K562 (cell line): ENCODE data around the gene ZNF593OS. TPM values are rescaled to one million over a fixed set of nuclear protein-coding genes. Genes with fewer than 3 reads are reported as not detected.

ENCODE experiments used
- ATAC-seq: fragments of 200-7000 bp; cut with Tn5 transposase; 3 replicates; pipeline ENCODE4 v1.9.1; 2020; ENCODE audit warnings: moderate library complexity
- BruUV-seq: library from RNA; stranded (reverse); fragments of 400-500 nt; replicated peaks from 2 replicates; lab custom pipeline; 2021; lab: Mats Ljungman, UMichigan
- CTCF ChIA-PET: fragments of 300-600 bp; formaldehyde crosslinking; extraction: SDS; loops from one replicate; lab custom pipeline; 2021; ENCODE audit warnings: low intra/inter-chr PET ratio; lab: Yijun Ruan, JAX
- POLR2A ChIA-PET: fragments of 300-600, 350-650 bp; sonication (Branson Sonifier 250); formaldehyde crosslinking; extraction: SDS; loops from one replicate; lab custom pipeline; 2021; ENCODE audit warnings: antibody characterized with exemption, inconsistent platforms; lab: Yijun Ruan, JAX
- DNase-seq, 4 experiments: peaks; one replicate each; pipeline versions ENCODE4 v3.0.0 to v3.0.0-alpha.2; 2011 to 2018; ENCODE audit warnings: low spot score in 3 of 4, mixed read lengths in 3 of 4; ENCODE audit errors: extremely low read depth in 1 of 4
- FAIRE-seq: peaks from 2 replicates; lab custom pipeline; 2011; peaks lifted over from hg19 to GRCh38; lab: Jason Lieb, UNC
- H2AFZ ChIP-seq: 2 replicates; pipeline ENCODE4 v1.6.0; 2011; ENCODE audit warnings: low read depth, low read length, control low read depth, inconsistent platforms
- H3K27ac ChIP-seq: fragments of 200-600 bp; 3 replicates; pipeline ENCODE4 v1.8.0; 2011; ENCODE audit warnings: low read depth, mild to moderate bottlenecking, control low read depth, inconsistent platforms, low read length, moderate library complexity, mixed read lengths; ENCODE audit errors: extremely low read depth
- H3K27me3 ChIP-seq, 2 experiments: fragments of 300-600 bp in 1 of 2; 2 replicates in 1 of 2; 3 replicates in 1 of 2; pipeline versions ENCODE4 v1.6.0 to v1.8.0; 2011; ENCODE audit warnings: inconsistent platforms in 2 of 2, low read length in 2 of 2, mild to moderate bottlenecking in 1 of 2, mixed read lengths in 1 of 2, moderate library complexity in 1 of 2; ENCODE audit not compliant: control insufficient read depth in 2 of 2, insufficient read depth in 2 of 2
- H3K36me3 ChIP-seq: fragments of 300-600 bp; 3 replicates; pipeline ENCODE4 v1.8.0; 2011; ENCODE audit warnings: mild to moderate bottlenecking, low read length, inconsistent platforms; ENCODE audit not compliant: control insufficient read depth, insufficient read depth
- H3K4me1 ChIP-seq, 2 experiments: fragments of 200-600 bp in 1 of 2; replicated peaks in 1 of 2; 2 replicates in 1 of 2; 3 replicates in 1 of 2; pipeline versions ENCODE4 v1.5.1 to v1.8.0; 2011; ENCODE audit warnings: inconsistent platforms in 2 of 2, low read length in 2 of 2, mild to moderate bottlenecking in 1 of 2, mixed read lengths in 1 of 2, moderate library complexity in 1 of 2; ENCODE audit not compliant: control insufficient read depth in 2 of 2, insufficient read depth in 2 of 2
- H3K4me2 ChIP-seq: 2 replicates; pipeline ENCODE4 v1.6.1; 2011; ENCODE audit warnings: low read length, control low read depth, inconsistent platforms, mixed read lengths; ENCODE audit not compliant: insufficient read depth
- H3K4me3 ChIP-seq: fragments of 200-600 bp; sonication (generic), shearing (Covaris generic); 2 replicates; pipeline ENCODE4 v1.5.1; 2016; ENCODE audit warnings: control low read depth, inconsistent platforms
- H3K79me2 ChIP-seq: fragments of 200-600 bp; 3 replicates; pipeline ENCODE4 v1.8.0; 2011; ENCODE audit warnings: low read length, inconsistent platforms; ENCODE audit not compliant: control insufficient read depth, insufficient read depth
- H3K9ac ChIP-seq, 2 experiments: 2 replicates each; pipeline versions ENCODE4 v1.6.0 to v1.6.1; 2011; ENCODE audit warnings: low read depth in 2 of 2, low read length in 2 of 2, control low read depth in 1 of 2, inconsistent platforms in 1 of 2, mild to moderate bottlenecking in 1 of 2, mixed read lengths in 1 of 2; ENCODE audit not compliant: insufficient read depth in 1 of 2
- H3K9me1 ChIP-seq: one replicate; pipeline ENCODE4 v1.6.0; 2011; ENCODE audit warnings: inconsistent platforms, mild to moderate bottlenecking, low read length, moderate library complexity; ENCODE audit not compliant: control insufficient read depth, insufficient read depth
- H3K9me3 ChIP-seq: replicated peaks from 2 replicates; pipeline ENCODE4 v1.5.1; 2011; ENCODE audit warnings: low read depth, low read length, inconsistent platforms; ENCODE audit not compliant: control insufficient read depth, insufficient read depth
- H4K20me1 ChIP-seq: replicated peaks from 2 replicates; pipeline ENCODE4 v1.6.1; 2011; ENCODE audit warnings: low read length, inconsistent platforms, mixed read lengths; ENCODE audit not compliant: control insufficient read depth, insufficient read depth
- ARHGAP35 ChIP-seq: fragments of 450-650 bp; IDR thresholded peaks from 2 replicates; pipeline ENCODE4 v1.6.1; 2018; ENCODE audit not compliant: partially characterized antibody
- ARID3B ChIP-seq: fragments of 250-450 bp; sonication (Bioruptor Pico); IDR thresholded peaks from 2 replicates; pipeline ENCODE4 v1.4.0; 2020; ENCODE audit warnings: borderline replicate concordance
- FIP1L1 ChIP-seq: fragments of 200-400 bp; formaldehyde crosslinking; IDR thresholded peaks from 2 replicates; pipeline ENCODE4 v1.6.1; 2018; ENCODE audit warnings: mild to moderate bottlenecking, low read depth, low read length; ENCODE audit not compliant: poor library complexity, severe bottlenecking
- FOXA1 ChIP-seq: fragments of 450-650 bp; IDR thresholded peaks from 2 replicates; pipeline ENCODE4 v1.6.1; 2016; ENCODE audit warnings: mild to moderate bottlenecking, borderline replicate concordance
- OTX1 ChIP-seq: fragments of 450-650 bp; formaldehyde crosslinking; IDR thresholded peaks from 2 replicates; pipeline ENCODE4 v1.4.0; 2022; ENCODE audit warnings: mild to moderate bottlenecking
- POLR2H ChIP-seq: IDR thresholded peaks from 2 replicates; pipeline ENCODE4 v1.6.1; 2016; ENCODE audit warnings: missing genetic modification characterization, low read depth, mild to moderate bottlenecking, control low read depth, missing compliant biosample characterization, moderate library complexity
- SAP30 ChIP-seq: fragments of 200-600 bp; sonication (generic); IDR thresholded peaks from 2 replicates; pipeline ENCODE4 v1.6.1; 2012; ENCODE audit warnings: borderline replicate concordance, low read depth, mild to moderate bottlenecking, moderate library complexity, low read length, control low read depth, inconsistent platforms; ENCODE audit not compliant: insufficient read depth, poor library complexity, severe bottlenecking
- SP2 ChIP-seq: IDR thresholded peaks from 2 replicates; pipeline ENCODE4 v1.6.1; 2011; ENCODE audit warnings: mild to moderate bottlenecking, low read depth, low read length, moderate library complexity; ENCODE audit not compliant: poor library complexity, severe bottlenecking; ENCODE audit errors: extremely low read depth
- SPI1 ChIP-seq: IDR thresholded peaks from 2 replicates; pipeline ENCODE4 v1.6.1; 2011; ENCODE audit warnings: low read depth, low read length, control low read depth, borderline replicate concordance
- STAT5B ChIP-seq: fragments of 250-450 bp; sonication (Bioruptor Pico); IDR thresholded peaks from 2 replicates; pipeline ENCODE4 v1.8.0; 2021; ENCODE audit warnings: mild to moderate bottlenecking, inconsistent platforms
- THRAP3 ChIP-seq: fragments of 450-650 bp; IDR thresholded peaks from 2 replicates; pipeline ENCODE4 v1.6.1; 2016; ENCODE audit warnings: mild to moderate bottlenecking, inconsistent platforms, borderline replicate concordance
- WHSC1 ChIP-seq: IDR thresholded peaks from one replicate; pipeline ENCODE4 v1.6.1; 2012; ENCODE audit warnings: low read length, control low read depth, inconsistent platforms
- XRCC4 ChIP-seq: IDR thresholded peaks from one replicate; pipeline ENCODE4 v1.6.1; 2011; ENCODE audit not compliant: insufficient read depth, insufficient read length; ENCODE audit errors: extremely low read depth
- ZNF174 ChIP-seq: fragments of 250-450 bp; sonication (Bioruptor Pico); IDR thresholded peaks from 2 replicates; pipeline ENCODE4 v1.4.0; 2020; ENCODE audit warnings: mild to moderate bottlenecking
- ZNF347 ChIP-seq: fragments of 450-650 bp; formaldehyde crosslinking; IDR thresholded peaks from 2 replicates; pipeline ENCODE4 v1.4.0; 2020; ENCODE audit warnings: low read depth, mild to moderate bottlenecking, moderate library complexity
- ZNF354B ChIP-seq: fragments of 250-450 bp; sonication (Bioruptor Pico); IDR thresholded peaks from 2 replicates; pipeline ENCODE4 v1.4.0; 2020
- WGBS: fragments of 100-300 bp; shearing (Covaris generic); methylation state at CpG from one replicate; pipeline ENCODE4 v1.1.6; 2016; ENCODE audit warnings: low coverage, mixed read lengths; ENCODE audit not compliant: insufficient coverage; ENCODE audit errors: missing lambda C conversion rate; 5-methylcytosine and 5-hydroxymethylcytosine counted together
- in situ Hi-C: fragments of 300-500 bp; cut with MboI; formaldehyde crosslinking; loops from 4 replicates; pipeline ENCODE4 v1.15.0; 2018; ENCODE audit warnings: inconsistent platforms, mixed read lengths
- intact Hi-C: fragments of 100-400 bp; cut with micrococcal nuclease; formaldehyde crosslinking; loops from 2 replicates; pipeline ENCODE4 v1.14.2; 2022
- polyA plus RNA-seq, 8 experiments: library from polyadenylated mRNA; depleted of rRNA in 4 of 8; stranded (reverse) in 5 of 8; unstranded in 3 of 8; fragments of >200 nt; fragmentation: Nextera tagmentation in 2 of 8; fragmentation: Illumina TruSeq in 1 of 8; extraction: Ambion mirVana in 2 of 8; extraction: Trizol in 1 of 8; gene quantifications; 2 replicates each; pipeline versions ENCODE4 v1.2.1 to v1.2.3, GENCODE V29; 2011 to 2014; ENCODE audit warnings: inconsistent platforms in 1 of 8, missing spikeins in 1 of 8
- total RNA-seq, 7 experiments: library from RNA; depleted of rRNA in 6 of 7; stranded (reverse); fragments of >200 nt in 6 of 7; fragmentation: Illumina TruSeq in 2 of 7; extraction: Trizol in 2 of 7; gene quantifications; 2 replicates each; pipeline versions ENCODE4 v1.2.1 to v1.2.3, GENCODE V29; 2011 to 2021; ENCODE audit warnings: low replicate concordance in 1 of 7
- TF ChIP-seq, protein P1 (sequence below): sonication (generic); formaldehyde crosslinking; IDR thresholded peaks from 2 replicates; pipeline ENCODE4 v1.8.0; 2022; ENCODE audit warnings: missing genetic modification reagents, mild to moderate bottlenecking, moderate library complexity, borderline replicate concordance
- TF ChIP-seq, protein P2 (sequence below): sonication (generic); formaldehyde crosslinking; IDR thresholded peaks from 2 replicates; pipeline ENCODE4 v1.8.1; 2023; ENCODE audit warnings: mild to moderate bottlenecking, missing genetic modification reagents

Gene ZNF593OS
- total and polyA plus RNA-seq, 9 of the 15 experiments (the other 6 are each of a cell fraction or from before 2014, with no cell fraction given), result 0.24 to 0.27 TPM; not detected in 7

GRCh38 chr1:26203642-26204318 lies 32.1 kb upstream of the ZNF593OS start:
- no peak for ATAC-seq
- intact Hi-C loops (no loop called here), in situ Hi-C loops (no loop called here)
- ChIA-PET CTCF (no interaction called here), POLR2A (interaction anchor here (0.6 to 1.3 kb wide), 6 partner anchors 10 to 74 kb away, joined by 3 to 5 read pairs (median 4); no protein-coding TSS in a partner anchor)
- no peaks in the 10 kb centered on the region for H3K36me3 ChIP-seq
- H3K9me1 ChIP-seq, result no peaks in the 10 kb centered on the region
- H4K20me1 ChIP-seq, result no peaks in the 10 kb centered on the region
- no TSS peak for BruUV-seq
- H3K4me3 ChIP-seq, result no peak overlapping the region
- no peaks in the 10 kb centered on the region for H3K9me3 ChIP-seq
- FAIRE-seq, result no peak
- no peak overlapping the region for H3K4me2 ChIP-seq
- H3K27ac ChIP-seq, result no peak overlapping the region
- DNase-seq, result peak in 1 of 4 experiments; percentile 43
- peaks cover 23 to 27% of the 10 kb centered on the region in 2 experiments for H3K4me1 ChIP-seq
- no peak overlapping the region for H2AFZ ChIP-seq
- 27% methylated on average over 9 of the region's 9 CpGs for WGBS
- no peaks in the 10 kb centered on the region for H3K27me3 ChIP-seq
- H3K79me2 ChIP-seq, result no peaks in the 10 kb centered on the region
- peak overlapping the region in 1 of 2 experiments; percentile 45; a peak in 1 of 4 replicates for H3K9ac ChIP-seq
- TF ChIP-seq ZNF347 (CRISPR knock-in tag) (no peak), THRAP3 (no peak), STAT5B (CRISPR knock-in tag) (no peak), WHSC1 (no peak), ZNF354B (CRISPR knock-in tag) (no peak), XRCC4 (no peak), ZNF174 (no peak), ARHGAP35 (no peak), SAP30 (no peak), SPI1 (no peak), FIP1L1 (no peak), ARID3B (CRISPR knock-in tag) (no peak), FOXA1 (no peak), POLR2H (tag) (no peak), SP2 (no peak), OTX1 (no peak)
- TF ChIP-seq, protein P1, sequence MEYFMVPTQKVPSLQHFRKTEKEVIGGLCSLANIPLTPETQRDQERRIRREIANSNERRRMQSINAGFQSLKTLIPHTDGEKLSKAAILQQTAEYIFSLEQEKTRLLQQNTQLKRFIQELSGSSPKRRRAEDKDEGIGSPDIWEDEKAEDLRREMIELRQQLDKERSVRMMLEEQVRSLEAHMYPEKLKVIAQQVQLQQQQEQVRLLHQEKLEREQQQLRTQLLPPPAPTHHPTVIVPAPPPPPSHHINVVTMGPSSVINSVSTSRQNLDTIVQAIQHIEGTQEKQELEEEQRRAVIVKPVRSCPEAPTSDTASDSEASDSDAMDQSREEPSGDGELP, result 0 out of 2 replicates have a peak, but pooled peaks have one; percentile 19
- TF ChIP-seq, protein P2, sequence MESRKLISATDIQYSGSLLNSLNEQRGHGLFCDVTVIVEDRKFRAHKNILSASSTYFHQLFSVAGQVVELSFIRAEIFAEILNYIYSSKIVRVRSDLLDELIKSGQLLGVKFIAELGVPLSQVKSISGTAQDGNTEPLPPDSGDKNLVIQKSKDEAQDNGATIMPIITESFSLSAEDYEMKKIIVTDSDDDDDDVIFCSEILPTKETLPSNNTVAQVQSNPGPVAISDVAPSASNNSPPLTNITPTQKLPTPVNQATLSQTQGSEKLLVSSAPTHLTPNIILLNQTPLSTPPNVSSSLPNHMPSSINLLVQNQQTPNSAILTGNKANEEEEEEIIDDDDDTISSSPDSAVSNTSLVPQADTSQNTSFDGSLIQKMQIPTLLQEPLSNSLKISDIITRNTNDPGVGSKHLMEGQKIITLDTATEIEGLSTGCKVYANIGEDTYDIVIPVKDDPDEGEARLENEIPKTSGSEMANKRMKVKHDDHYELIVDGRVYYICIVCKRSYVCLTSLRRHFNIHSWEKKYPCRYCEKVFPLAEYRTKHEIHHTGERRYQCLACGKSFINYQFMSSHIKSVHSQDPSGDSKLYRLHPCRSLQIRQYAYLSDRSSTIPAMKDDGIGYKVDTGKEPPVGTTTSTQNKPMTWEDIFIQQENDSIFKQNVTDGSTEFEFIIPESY (CRISPR knock-in tag), result peak; percentile 50; the same call in 1 of the 2 replicates
